Testis (tissue), 3 donors: ENCODE measurements around the gene SEPTIN5. TPM values are rescaled to one million over a fixed set of nuclear protein-coding genes. Genes with fewer than 3 reads are reported as not detected.

ENCODE experiments used
- DNase-seq: peaks from one replicate; pipeline ENCODE4 v3.0.0-alpha.2; 2019
- H3K27ac ChIP-seq, 2 donors: fragments of 200-600 bp; sonication (generic); one replicate each; pipeline ENCODE4 v1.5.1; 2019
- H3K27me3 ChIP-seq: fragments of 200-600 bp; sonication (generic); one replicate; pipeline ENCODE4 v1.5.1; 2019
- H3K36me3 ChIP-seq: fragments of 200-600 bp; sonication (generic); one replicate; pipeline ENCODE4 v1.5.1; 2017; ENCODE audit warnings: low read depth; ENCODE audit errors: missing control alignments
- H3K4me1 ChIP-seq: fragments of 200-600 bp; sonication (generic); one replicate; pipeline ENCODE4 v1.5.1; 2019
- H3K4me3 ChIP-seq, 2 donors: fragments of 200-600 bp; sonication (generic); one replicate each; pipeline ENCODE4 v1.5.1; 2017 to 2019
- H3K9me3 ChIP-seq: fragments of 200-600 bp; sonication (generic); one replicate; pipeline ENCODE4 v1.5.1; 2017
- POLR2A ChIP-seq: fragments of 450-650 bp; IDR thresholded peaks from one replicate; pipeline ENCODE4 v1.6.1; 2017; ENCODE audit warnings: antibody characterized with exemption, mild to moderate bottlenecking, moderate library complexity
- WGBS, 2 donors: methylation state at CpG; one replicate each; pipeline ENCODE4 v1.1.5; 2018; 5-methylcytosine and 5-hydroxymethylcytosine counted together
- intact Hi-C: fragments of 100-400 bp; cut with DNase I; formaldehyde crosslinking; loops from one replicate; pipeline ENCODE4 v1.15.1; 2023; ENCODE audit warnings: low total_unique reads
- polyA plus RNA-seq: library from polyadenylated mRNA; stranded (reverse); fragments of 350-450 nt; fragmentation: Illumina TruSeq; extraction: RNeasy Lipid Tissue Mini Kit (QIAGEN cat#74804); gene quantifications from one replicate; pipeline ENCODE4 v1.2.3, GENCODE V29; 2014; ENCODE audit warnings: low read depth, low replicate concordance; ENCODE audit not compliant: insufficient read depth
- total RNA-seq, 2 donors: library from RNA; depleted of rRNA; stranded (reverse); fragments of >200 nt; gene quantifications; one replicate each; pipeline ENCODE4 v1.2.3, GENCODE V29; 2016
- TF ChIP-seq, protein P1 (sequence below), 3 experiments: fragments of 450-650 bp in 2 of 3; fragments of 200-600 bp in 1 of 3; sonication (generic) in 1 of 3; IDR thresholded peaks; one replicate each; pipeline ENCODE4 v1.5.1; 2016 to 2019; ENCODE audit warnings: antibody characterized with exemption in 3 of 3, mild to moderate bottlenecking in 2 of 3, moderate library complexity in 1 of 3

Gene SEPTIN5
- total and polyA plus RNA-seq, 3 donors from 2014 or later, result 33.9 to 89.3 (median 68.9) TPM

DNA sequence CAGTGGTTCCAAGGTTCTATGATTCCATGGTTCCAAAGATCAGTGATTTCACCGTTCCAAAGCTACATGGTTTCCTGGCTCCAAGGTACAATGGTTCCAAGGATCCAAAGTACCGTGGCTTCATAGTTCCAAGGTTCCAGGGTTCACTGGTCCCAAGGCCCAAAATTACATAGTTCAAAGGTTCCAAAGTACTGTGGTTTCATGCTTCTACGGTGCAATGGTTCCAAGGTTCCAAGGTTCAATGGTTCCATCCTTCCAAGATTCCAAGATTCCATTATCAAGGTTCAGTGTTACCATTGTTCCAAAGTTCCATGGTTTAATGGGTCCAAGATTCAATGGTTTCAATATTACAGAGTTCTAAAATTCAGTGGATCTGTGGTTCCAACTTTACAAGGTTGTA is 43.0 kb upstream of the SEPTIN5 start:
- no peaks in the 10 kb centered on the region for H3K36me3 ChIP-seq
- DNase-seq, result no peak
- intact Hi-C loops, result no loop called here
- no peak overlapping the region for H3K27ac ChIP-seq
- H3K4me3 ChIP-seq, result no peak overlapping the region
- peaks cover 3% of the 10 kb centered on the region for H3K4me1 ChIP-seq
- no peaks in the 10 kb centered on the region for H3K27me3 ChIP-seq
- H3K9me3 ChIP-seq, result no peaks in the 10 kb centered on the region
- TF ChIP-seq POLR2A, result no peak
- TF ChIP-seq, protein P1, sequence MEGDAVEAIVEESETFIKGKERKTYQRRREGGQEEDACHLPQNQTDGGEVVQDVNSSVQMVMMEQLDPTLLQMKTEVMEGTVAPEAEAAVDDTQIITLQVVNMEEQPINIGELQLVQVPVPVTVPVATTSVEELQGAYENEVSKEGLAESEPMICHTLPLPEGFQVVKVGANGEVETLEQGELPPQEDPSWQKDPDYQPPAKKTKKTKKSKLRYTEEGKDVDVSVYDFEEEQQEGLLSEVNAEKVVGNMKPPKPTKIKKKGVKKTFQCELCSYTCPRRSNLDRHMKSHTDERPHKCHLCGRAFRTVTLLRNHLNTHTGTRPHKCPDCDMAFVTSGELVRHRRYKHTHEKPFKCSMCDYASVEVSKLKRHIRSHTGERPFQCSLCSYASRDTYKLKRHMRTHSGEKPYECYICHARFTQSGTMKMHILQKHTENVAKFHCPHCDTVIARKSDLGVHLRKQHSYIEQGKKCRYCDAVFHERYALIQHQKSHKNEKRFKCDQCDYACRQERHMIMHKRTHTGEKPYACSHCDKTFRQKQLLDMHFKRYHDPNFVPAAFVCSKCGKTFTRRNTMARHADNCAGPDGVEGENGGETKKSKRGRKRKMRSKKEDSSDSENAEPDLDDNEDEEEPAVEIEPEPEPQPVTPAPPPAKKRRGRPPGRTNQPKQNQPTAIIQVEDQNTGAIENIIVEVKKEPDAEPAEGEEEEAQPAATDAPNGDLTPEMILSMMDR (IDR thresholded peaks at IDR 0.05), result no peak
- 98 to 99% methylated on average over 3 of the region's 3 CpGs for WGBS, 2 donors

DNA sequence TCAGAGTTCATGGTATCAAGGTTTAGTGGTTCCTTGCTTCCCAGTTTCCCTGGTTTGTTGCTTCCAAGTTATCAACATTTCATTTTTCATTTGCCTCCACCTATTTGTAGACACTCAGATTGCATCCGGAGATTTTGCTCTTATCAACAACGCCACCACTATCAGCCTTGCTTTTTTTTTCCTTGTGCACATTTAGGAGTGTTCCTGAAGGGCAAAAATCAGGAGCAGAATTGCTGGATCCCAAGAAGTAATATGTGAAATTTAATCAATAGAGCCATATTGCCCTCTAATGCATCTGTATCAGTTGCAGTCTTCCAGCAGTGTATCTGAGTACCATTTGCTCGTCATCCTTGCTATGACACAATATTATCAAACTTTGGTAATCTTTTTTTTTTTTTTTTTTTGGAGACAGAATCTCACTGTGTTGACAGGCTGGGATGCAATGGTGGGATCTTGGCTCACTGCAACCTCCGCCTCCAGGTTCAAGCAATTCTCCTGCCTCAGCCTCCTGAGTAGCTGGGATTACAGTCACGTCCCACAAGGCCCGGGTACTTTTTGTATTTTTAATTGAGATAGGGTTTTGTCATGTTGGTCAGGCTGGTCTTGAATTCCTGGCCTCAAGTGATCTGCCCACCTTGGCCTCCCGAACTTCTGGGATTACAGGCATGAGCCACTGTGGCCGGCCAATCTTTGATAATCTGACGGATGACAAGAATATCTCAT is 42.1 kb upstream of the SEPTIN5 start:
- Histone ChIP-seq H3K4me3 (no peak overlapping the region), H3K4me1 (no peaks in the 10 kb centered on the region), H3K27ac (no peak overlapping the region), H3K9me3 (no peaks in the 10 kb centered on the region), H3K27me3 (no peaks in the 10 kb centered on the region), H3K36me3 (no peaks in the 10 kb centered on the region)
- 95 to 96% methylated on average over 9 of the region's 9 CpGs for WGBS, 2 donors
- intact Hi-C loops, result no loop called here
- no peak for TF ChIP-seq POLR2A
- TF ChIP-seq, protein P1 (IDR thresholded peaks at IDR 0.05), result no peak
- no peak for DNase-seq

DNA sequence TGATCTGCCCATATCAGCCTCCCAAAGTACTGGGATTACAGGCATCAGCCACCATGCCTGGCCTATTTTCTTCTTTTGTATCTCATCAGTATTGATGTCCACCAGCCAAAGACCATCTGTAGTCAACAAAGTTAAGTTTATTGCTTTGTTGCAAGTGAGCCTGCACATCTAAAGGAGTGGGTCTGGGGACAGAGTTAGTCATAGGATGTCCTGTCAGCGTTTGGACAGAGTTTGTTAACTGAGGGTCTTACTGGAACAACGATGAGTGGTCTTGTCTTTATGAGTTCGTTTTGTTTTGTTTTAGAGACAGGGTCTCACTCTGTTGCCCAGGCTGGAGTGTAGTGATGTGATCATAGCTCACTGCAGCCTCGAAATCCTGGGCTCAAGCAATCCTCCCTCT is 40.6 kb upstream of the SEPTIN5 start:
- Histone ChIP-seq H3K27me3 (no peaks in the 10 kb centered on the region), H3K4me3 (no peak overlapping the region), H3K36me3 (no peaks in the 10 kb centered on the region), H3K4me1 (no peaks in the 10 kb centered on the region), H3K27ac (no peak overlapping the region), H3K9me3 (no peaks in the 10 kb centered on the region)
- intact Hi-C loops, result no loop called here
- WGBS, 2 donors, result 81 to 87% methylated on average over 4 of the region's 4 CpGs
- TF ChIP-seq POLR2A, result no peak
- TF ChIP-seq, protein P1 (IDR thresholded peaks at IDR 0.05), result no peak
- no peak for DNase-seq

GRCh38 chr22:19674129-19674928 is 40.0 kb upstream of the SEPTIN5 start:
- 87 to 88% methylated on average over 11 of the region's 11 CpGs for WGBS, 2 donors
- H3K4me1 ChIP-seq, result no peaks in the 10 kb centered on the region
- no peaks in the 10 kb centered on the region for H3K27me3 ChIP-seq
- no peak for TF ChIP-seq POLR2A
- TF ChIP-seq, protein P1 (IDR thresholded peaks at IDR 0.05), result no peak
- no peak for DNase-seq
- no peaks in the 10 kb centered on the region for H3K9me3 ChIP-seq
- H3K27ac ChIP-seq, result no peak overlapping the region
- intact Hi-C loops, result no loop called here
- H3K36me3 ChIP-seq, result no peaks in the 10 kb centered on the region
- no peak overlapping the region for H3K4me3 ChIP-seq
